ENCODE data around the gene KDM4B.

GRCh38 chr19:4974880-4975469, 6.1 kb downstream of the KDM4B start:
- no peak for TF ChIP-seq FOXK2 (IDR thresholded peaks at IDR 0.05)
- no peak for TF ChIP-seq CBX5 (IDR thresholded peaks at IDR 0.05; ENCODE audit: low read depth)
- TF ChIP-seq CTCF (IDR thresholded peaks at IDR 0.05 in 2 of 3, conservative IDR thresholded peaks at IDR 0.05 in 1 of 3; ENCODE audit: control insufficient read depth in 2 of 3, extremely low read depth in 1 of 3, insufficient read depth in 1 of 3, low read depth in 3 of 3, low read length in 3 of 3), result no peak
- TF ChIP-seq EZH2 (IDR thresholded peaks at IDR 0.05; ENCODE audit: borderline replicate concordance, control insufficient read depth, low read depth, low read length), result no peak
- no peak for TF ChIP-seq SREBF1 (IDR thresholded peaks at IDR 0.05; ENCODE audit: low read length)
- no peak for TF ChIP-seq ATF7 (IDR thresholded peaks at IDR 0.05; ENCODE audit: low read depth)
- TF ChIP-seq JUNB (IDR thresholded peaks at IDR 0.05), result no peak
- TF ChIP-seq NBN (IDR thresholded peaks at IDR 0.05), result no peak
- TF ChIP-seq IRF4 (IDR thresholded peaks at IDR 0.05; ENCODE audit: low read depth, low read length), result no peak
- no peak for TF ChIP-seq NR2C2 (IDR thresholded peaks at IDR 0.05; ENCODE audit: borderline replicate concordance, control insufficient read depth, insufficient read length, low read depth)
- TF ChIP-seq BCL3 (IDR thresholded peaks at IDR 0.05; ENCODE audit: borderline replicate concordance, insufficient read depth, low read depth, low read length, poor library complexity, severe bottlenecking), result no peak

Measured in GM12878 (cell line).